Gastroesophageal sphincter (tissue), 4 donors: ENCODE data around the gene TIAM2. TPM values are rescaled to one million over a fixed set of nuclear protein-coding genes. Genes with fewer than 3 reads are reported as not detected.

Source experiments
- ATAC-seq: fragments of 150-250 bp; one replicate; pipeline ENCODE4 v1.9.1; 2016; ENCODE audit warnings: mild to moderate bottlenecking, moderate library complexity
- H3K27ac ChIP-seq, 4 donors: fragments of 200-600 bp; sonication (generic) in 3 of 4; 1 replicate in 3 of 4; 2 replicates in 1 of 4; pipeline ENCODE4 v1.5.1; 2016 to 2019
- H3K27me3 ChIP-seq: fragments of 200-600 bp; sonication (generic); one replicate; pipeline ENCODE4 v1.5.1; 2019
- H3K36me3 ChIP-seq, 2 donors: fragments of 200-600 bp; sonication (generic); one replicate each; pipeline ENCODE4 v1.5.1; 2019; ENCODE audit warnings: control low read depth in 1 of 2
- H3K4me1 ChIP-seq, 3 donors: fragments of 200-600 bp; sonication (generic); 1 replicate in 2 of 3; 2 replicates in 1 of 3; pipeline ENCODE4 v1.5.1; 2016 to 2019; ENCODE audit warnings: control low read depth in 2 of 3
- H3K4me3 ChIP-seq, 2 donors: fragments of 200-600 bp; sonication (generic); one replicate each; pipeline ENCODE4 v1.5.1; 2019; ENCODE audit warnings: mild to moderate bottlenecking in 1 of 2, moderate library complexity in 1 of 2
- H3K9me3 ChIP-seq, 3 donors: fragments of 200-600 bp; sonication (generic); one replicate each; pipeline ENCODE4 v1.5.1; 2017 to 2019; ENCODE audit warnings: control low read depth in 2 of 3
- CTCF ChIP-seq, 4 experiments: fragments of 200-600 bp in 2 of 4; fragments of 450-650 bp in 2 of 4; sonication (generic) in 1 of 4; IDR thresholded peaks; one replicate each; pipeline ENCODE4 v1.5.1; 2017 to 2019; ENCODE audit warnings: antibody characterized with exemption in 4 of 4, mild to moderate bottlenecking in 2 of 4, moderate library complexity in 2 of 4
- EP300 ChIP-seq: sonication (generic); formaldehyde crosslinking; IDR thresholded peaks from one replicate; pipeline ENCODE4 v1.6.1; 2017; ENCODE audit warnings: antibody characterized with exemption, mild to moderate bottlenecking
- POLR2A ChIP-seq, 2 donors: fragments of 450-650 bp; IDR thresholded peaks; one replicate each; pipeline ENCODE4 v1.6.1; 2017; ENCODE audit warnings: antibody characterized with exemption in 2 of 2, mild to moderate bottlenecking in 2 of 2, moderate library complexity in 1 of 2
- POLR2AphosphoS5 ChIP-seq: sonication (generic); formaldehyde crosslinking; IDR thresholded peaks from one replicate; pipeline ENCODE4 v1.6.1; 2017; ENCODE audit warnings: antibody characterized with exemption
- WGBS, 2 donors: methylation state at CpG; one replicate each; pipeline ENCODE4 v1.1.5; 2018; ENCODE audit warnings: low coverage in 1 of 2; 5-methylcytosine and 5-hydroxymethylcytosine counted together
- total RNA-seq, 4 donors: library from RNA; depleted of rRNA; stranded (reverse); fragments of >200 nt; gene quantifications; one replicate each; pipeline ENCODE4 v1.1.0, GENCODE V29; 2016

The TIAM2 gene
- total RNA-seq, 4 donors from 2014 or later = 6.3 to 22.6 (median 14.2) TPM

DNA sequence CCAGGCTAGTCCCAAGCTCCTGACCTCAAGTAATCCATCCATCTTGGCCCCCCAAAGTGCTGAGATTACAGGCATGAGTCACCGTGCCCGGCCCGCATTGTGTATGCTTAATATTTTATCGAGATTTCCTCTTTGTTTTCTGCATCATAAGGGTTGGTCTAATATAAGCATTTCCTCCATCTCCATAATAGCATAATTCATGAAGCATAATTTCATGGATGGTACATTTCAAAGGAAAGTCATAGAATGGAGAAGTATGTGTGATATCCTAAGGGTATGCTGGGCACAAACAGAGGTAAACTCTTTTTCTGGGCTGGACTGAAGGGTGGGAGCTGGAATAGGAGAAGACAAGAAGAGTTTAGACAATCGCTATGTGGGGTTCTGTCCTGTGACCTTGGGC lies 17.5 kb upstream of the TIAM2 start:
- WGBS, 2 donors = 84 to 86% methylated on average over 1 to 5 of the region's 5 CpGs
- no peaks in the 10 kb centered on the region for H3K9me3 ChIP-seq
- no peak for ATAC-seq
- no peak overlapping the region for H3K4me3 ChIP-seq
- H3K27ac ChIP-seq = no peak overlapping the region
- H3K36me3 ChIP-seq = no peaks in the 10 kb centered on the region
- H3K4me1 ChIP-seq = no peaks in the 10 kb centered on the region
- H3K27me3 ChIP-seq = no peaks in the 10 kb centered on the region
- TF ChIP-seq EP300 (no peak), POLR2A (IDR thresholded peaks at IDR 0.05) (no peak), CTCF (IDR thresholded peaks at IDR 0.05) (no peak), POLR2AphosphoS5 (no peak)

DNA sequence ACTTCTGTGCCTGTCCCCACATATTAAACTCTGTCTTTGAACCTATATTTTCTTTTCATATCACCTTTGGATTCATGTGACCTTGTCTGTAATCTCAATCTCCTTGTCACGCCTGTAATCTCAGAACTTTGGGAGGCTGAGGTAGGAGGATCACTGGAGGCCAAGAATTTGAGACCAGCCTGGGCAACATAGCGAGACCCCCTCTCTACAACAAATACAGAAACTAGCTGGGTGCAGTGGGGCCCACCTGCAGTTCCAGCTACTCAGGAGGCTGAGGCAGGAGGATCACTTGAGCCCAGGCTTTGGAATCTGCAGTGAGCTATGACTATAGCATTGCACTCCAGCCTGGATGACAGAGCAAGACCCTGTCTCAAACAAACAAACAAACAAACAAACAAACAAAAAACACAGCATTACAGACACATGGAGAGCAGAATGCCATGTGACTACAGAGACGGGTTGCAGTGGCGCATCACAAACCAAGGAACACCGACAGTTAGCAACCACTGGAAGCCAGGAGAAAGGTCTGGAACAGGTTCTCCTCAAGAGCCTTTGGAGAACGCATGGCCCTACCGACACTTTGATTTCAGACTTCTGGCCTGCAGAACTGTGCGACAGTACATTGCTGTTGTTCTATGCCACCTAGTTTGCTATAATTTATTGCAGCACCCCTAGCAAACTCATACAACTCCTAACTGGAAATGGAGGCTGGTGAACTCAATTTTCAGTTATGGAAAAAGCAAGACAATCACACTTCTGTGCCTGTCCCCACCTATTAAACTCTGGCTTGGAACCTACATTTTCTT lies 14.6 kb upstream of the TIAM2 start:
- no peaks in the 10 kb centered on the region for H3K9me3 ChIP-seq
- no peak for ATAC-seq
- no peak overlapping the region for H3K4me3 ChIP-seq
- H3K4me1 ChIP-seq = no peaks in the 10 kb centered on the region
- 96 to 98% methylated on average over 5 to 6 of the region's 8 CpGs for WGBS, 2 donors
- H3K27ac ChIP-seq = no peak overlapping the region
- H3K36me3 ChIP-seq = no peaks in the 10 kb centered on the region
- H3K27me3 ChIP-seq = no peaks in the 10 kb centered on the region
- TF ChIP-seq CTCF (IDR thresholded peaks at IDR 0.05) = no peak
- no peak for TF ChIP-seq EP300
- no peak for TF ChIP-seq POLR2AphosphoS5
- no peak for TF ChIP-seq POLR2A (IDR thresholded peaks at IDR 0.05)

GRCh38 chr6:154981079-154981870 lies 13.8 kb upstream of the TIAM2 start:
- Histone ChIP-seq H3K36me3 (no peaks in the 10 kb centered on the region), H3K9me3 (no peaks in the 10 kb centered on the region), H3K4me1 (no peaks in the 10 kb centered on the region), H3K27ac (no peak overlapping the region), H3K4me3 (no peak overlapping the region), H3K27me3 (no peaks in the 10 kb centered on the region)
- ATAC-seq = no peak
- WGBS, 2 donors = 80 to 89% methylated on average over 4 to 11 of the region's 12 CpGs
- TF ChIP-seq CTCF (IDR thresholded peaks at IDR 0.05) = no peak
- TF ChIP-seq POLR2AphosphoS5 = no peak
- TF ChIP-seq EP300 = no peak
- no peak for TF ChIP-seq POLR2A (IDR thresholded peaks at IDR 0.05)

GRCh38 chr6:154984146-154984545 lies 11.0 kb upstream of the TIAM2 start:
- 81 to 83% methylated on average over 3 to 4 of the region's 4 CpGs for WGBS, 2 donors
- ATAC-seq = no peak

More at GRCh38 chr6:154984146-154984545, 11.0 kb upstream of the TIAM2 start:
- H3K9me3 ChIP-seq = no peaks in the 10 kb centered on the region
- no peaks in the 10 kb centered on the region for H3K4me1 ChIP-seq
- no peaks in the 10 kb centered on the region for H3K36me3 ChIP-seq
- H3K4me3 ChIP-seq = no peak overlapping the region
- no peaks in the 10 kb centered on the region for H3K27me3 ChIP-seq
- no peak overlapping the region for H3K27ac ChIP-seq
- TF ChIP-seq CTCF (IDR thresholded peaks at IDR 0.05) (no peak), POLR2A (IDR thresholded peaks at IDR 0.05) (no peak), EP300 (no peak), POLR2AphosphoS5 (no peak)
